Psoas muscle (tissue), 8 donors: Measurements from ENCODE around the gene NDST1. TPM values are rescaled to one million over a fixed set of nuclear protein-coding genes. Genes with fewer than 3 reads are reported as not detected.

Experiments used
- ATAC-seq, 4 donors: fragments of 200-7000 bp; cut with Tn5 transposase; one replicate each; pipeline ENCODE4 v1.9.1; 2020; ENCODE audit warnings: moderate library complexity in 3 of 4, mild to moderate bottlenecking in 2 of 4
- DNase-seq, 2 donors: peaks; one replicate each; pipeline ENCODE4 v3.0.0-alpha.2; 2020
- H3K27ac ChIP-seq: fragments of 200-600 bp; one replicate; pipeline ENCODE4 v1.8.0; 2022
- H3K27me3 ChIP-seq, 3 donors: fragments of 200-600 bp in 1 of 3; one replicate each; pipeline versions ENCODE4 v1.6.1 to v1.8.0; 2013 to 2022; ENCODE audit warnings: low read length in 2 of 3, mild to moderate bottlenecking in 2 of 3, moderate library complexity in 1 of 3; ENCODE audit not compliant: insufficient read depth in 3 of 3
- H3K36me3 ChIP-seq, 2 donors: fragments of 200-600 bp in 1 of 2; one replicate each; pipeline versions ENCODE4 v1.6.1 to v1.8.0; 2013 to 2022; ENCODE audit warnings: low read depth in 1 of 2, mild to moderate bottlenecking in 1 of 2, moderate library complexity in 1 of 2; ENCODE audit not compliant: insufficient read depth in 1 of 2
- H3K4me1 ChIP-seq: fragments of 200-600 bp; one replicate; pipeline ENCODE4 v1.8.0; 2022
- H3K4me3 ChIP-seq: fragments of 200-600 bp; one replicate; pipeline ENCODE4 v1.8.0; 2022; ENCODE audit warnings: mild to moderate bottlenecking
- H3K9me3 ChIP-seq: fragments of 200-600 bp; one replicate; pipeline ENCODE4 v1.8.0; 2022
- WGBS, 3 donors: extraction: QIAGEN DNeasy Blood & Tissue Kit; methylation state at CpG; one replicate each; pipeline versions ENCODE4 v1.1.6 to v1.1.7; 2013; 5-methylcytosine and 5-hydroxymethylcytosine counted together
- intact Hi-C, 2 donors: fragments of 100-400 bp; cut with DNase I; formaldehyde crosslinking; loops; one replicate each; pipeline versions ENCODE4 v1.11.0 to v1.14.2; 2022
- polyA plus RNA-seq, 3 donors: library from polyadenylated mRNA; stranded (reverse); fragments of 200-250 nt; gene quantifications; one replicate each; pipeline ENCODE4 v1.2.3, GENCODE V29; 2013
- total RNA-seq, 4 donors: library from RNA; stranded (reverse); fragmentation: NEBNext Ultra II Directional in 2 of 4; extraction: Animal tissue kit (Norgen Biotek cat#: 25700) in 2 of 4; gene quantifications; one replicate each; pipeline versions ENCODE4 v1.2.1 to v1.2.4, GENCODE V29; 2021 to 2023
- TF ChIP-seq, protein P1 (sequence below): fragments of 200-600 bp; IDR thresholded peaks from one replicate; pipeline ENCODE4 v1.8.0; 2022; ENCODE audit warnings: antibody characterized with exemption
- donor health status: healthy with polysubstance abuse.
- donor health status: DM: no; HTN: no; CAD: no; lungs with moderate emphysema.
- donor health status: Bipolar disorder and iron deficiency.
- donor health status: healthy.
- donor health status: DM: yes; HTN: yes; CAD: no.
- donor health status: DM: no; HTN: no; CAD: no.
- donor health status: DM: no; HTN: no; CAD: no.
- donor health status: DM: yes; HTN: yes; CAD: no.

NDST1 gene
- total and polyA plus RNA-seq, 7 donors, result 11.0 to 40.2 (median 30.1) TPM

DNA sequence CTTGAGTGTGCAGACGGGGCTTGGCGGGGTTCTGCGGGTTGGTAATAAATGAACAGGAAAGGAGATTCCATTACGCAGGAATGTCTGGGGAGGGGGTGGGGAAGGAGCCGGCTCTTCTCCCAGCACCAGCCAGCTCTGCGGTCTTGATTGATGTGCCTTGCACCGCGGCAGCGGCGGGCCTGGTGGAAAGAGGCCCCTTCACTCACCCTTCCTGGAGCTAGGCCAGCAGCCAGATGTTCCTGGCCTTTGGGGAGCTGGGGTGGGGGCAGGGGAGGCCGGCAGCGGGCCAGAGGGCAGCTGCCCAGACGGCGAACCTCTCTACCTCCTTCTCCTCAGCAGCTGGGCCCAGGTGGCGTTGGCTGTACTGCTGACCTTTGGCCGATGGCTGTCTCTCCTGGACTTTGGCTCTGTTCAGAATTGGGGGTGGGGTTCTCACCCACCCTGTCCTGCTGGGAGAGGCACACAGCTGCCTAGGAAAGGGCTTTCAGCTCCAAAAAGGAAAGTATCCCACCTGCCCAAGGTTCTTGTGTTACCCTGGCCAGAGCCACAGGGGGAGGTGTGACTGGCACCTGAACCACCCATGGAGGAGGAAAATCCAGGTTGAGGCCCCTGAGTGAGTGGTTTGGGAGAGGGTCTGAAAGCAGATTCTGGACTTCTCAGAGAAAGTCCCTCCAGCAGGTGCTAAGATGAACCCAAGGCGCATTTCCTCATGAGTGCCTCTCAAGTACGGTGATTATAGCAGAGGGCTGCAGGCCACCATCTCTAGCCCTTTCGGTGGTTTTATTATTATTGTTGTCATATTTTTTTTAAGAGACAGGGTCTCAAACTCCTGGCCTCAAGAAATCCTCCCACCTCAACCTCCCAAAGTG is 74.5 kb downstream of the NDST1 start:
- Histone ChIP-seq H3K27ac (no peak overlapping the region), H3K4me3 (no peak overlapping the region), H3K9me3 (no peaks in the 10 kb centered on the region), H3K36me3 (no peaks in the 10 kb centered on the region), H3K4me1 (peaks cover 10% of the 10 kb centered on the region), H3K27me3 (peaks cover 0 to 3% (median 0%) of the 10 kb centered on the region in 3 donors)
- DNase-seq (no peak), ATAC-seq (no peak)
- TF ChIP-seq, protein P1, sequence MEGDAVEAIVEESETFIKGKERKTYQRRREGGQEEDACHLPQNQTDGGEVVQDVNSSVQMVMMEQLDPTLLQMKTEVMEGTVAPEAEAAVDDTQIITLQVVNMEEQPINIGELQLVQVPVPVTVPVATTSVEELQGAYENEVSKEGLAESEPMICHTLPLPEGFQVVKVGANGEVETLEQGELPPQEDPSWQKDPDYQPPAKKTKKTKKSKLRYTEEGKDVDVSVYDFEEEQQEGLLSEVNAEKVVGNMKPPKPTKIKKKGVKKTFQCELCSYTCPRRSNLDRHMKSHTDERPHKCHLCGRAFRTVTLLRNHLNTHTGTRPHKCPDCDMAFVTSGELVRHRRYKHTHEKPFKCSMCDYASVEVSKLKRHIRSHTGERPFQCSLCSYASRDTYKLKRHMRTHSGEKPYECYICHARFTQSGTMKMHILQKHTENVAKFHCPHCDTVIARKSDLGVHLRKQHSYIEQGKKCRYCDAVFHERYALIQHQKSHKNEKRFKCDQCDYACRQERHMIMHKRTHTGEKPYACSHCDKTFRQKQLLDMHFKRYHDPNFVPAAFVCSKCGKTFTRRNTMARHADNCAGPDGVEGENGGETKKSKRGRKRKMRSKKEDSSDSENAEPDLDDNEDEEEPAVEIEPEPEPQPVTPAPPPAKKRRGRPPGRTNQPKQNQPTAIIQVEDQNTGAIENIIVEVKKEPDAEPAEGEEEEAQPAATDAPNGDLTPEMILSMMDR, result no peak
- 41 to 50% (median 41%) methylated on average over 19 of the region's 19 CpGs for WGBS, 3 donors
- intact Hi-C loops, result no loop called here

DNA sequence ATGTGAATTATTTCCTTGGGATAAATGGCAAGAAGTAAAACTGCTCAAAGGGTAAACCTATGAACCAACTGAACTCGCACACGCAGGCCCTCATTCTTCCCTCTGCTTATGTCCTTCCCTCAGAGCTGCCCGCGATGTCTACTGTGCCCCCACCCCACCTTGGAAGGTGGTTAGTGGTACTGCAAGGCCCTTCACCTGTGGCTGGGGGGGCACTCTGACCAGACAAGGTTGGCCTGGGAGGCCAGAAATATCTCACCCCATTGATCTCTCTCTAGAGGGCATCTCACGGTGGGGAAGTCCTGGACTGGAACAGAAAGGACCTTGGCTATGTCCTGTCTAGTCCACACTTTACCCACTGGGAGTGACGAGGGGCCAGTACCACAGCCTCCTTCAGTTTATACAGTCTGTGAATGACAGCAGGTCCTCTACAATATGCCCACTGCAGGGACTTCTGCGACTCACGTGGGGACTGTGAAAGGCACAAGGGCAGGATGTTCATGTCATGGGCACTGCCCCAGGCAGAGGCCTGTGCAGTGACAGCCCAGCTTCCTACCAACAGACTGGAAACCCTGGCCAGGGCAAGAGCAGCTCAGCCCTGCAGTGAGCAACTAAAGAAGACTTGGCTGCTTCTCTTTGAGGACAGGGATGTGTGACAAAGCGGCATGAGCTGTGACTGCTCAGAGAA is 75.8 kb downstream of the NDST1 start:
- TF ChIP-seq, protein P1, result no peak
- peaks cover 0 to 3% (median 0%) of the 10 kb centered on the region in 3 donors for H3K27me3 ChIP-seq
- ATAC-seq, result peak in 3 of 4 donors; percentile 16 to 47 (median 41)
- 62 to 77% (median 71%) methylated on average over 9 of the region's 9 CpGs for WGBS, 3 donors
- intact Hi-C loops, result no loop called here
- no peak overlapping the region for H3K4me3 ChIP-seq
- H3K27ac ChIP-seq, result no peak overlapping the region
- no peaks in the 10 kb centered on the region for H3K36me3 ChIP-seq
- no peaks in the 10 kb centered on the region for H3K9me3 ChIP-seq
- peaks cover 10% of the 10 kb centered on the region for H3K4me1 ChIP-seq
- no peak for DNase-seq

- DNase-seq (no peak), ATAC-seq (no peak)
- TF ChIP-seq, protein P1, result no peak
- intact Hi-C loops, result loop anchor here in 1 of 2 donors (5.0 kb wide), 1 partner anchor 68 kb away; no protein-coding TSS in a partner anchor
- peaks cover 16% of the 10 kb centered on the region for H3K4me1 ChIP-seq
- peaks cover 0 to 3% (median 0%) of the 10 kb centered on the region in 3 donors for H3K27me3 ChIP-seq
- 87 to 91% (median 90%) methylated on average over 12 of the region's 12 CpGs for WGBS, 3 donors
- no peak overlapping the region for H3K4me3 ChIP-seq
- no peaks in the 10 kb centered on the region for H3K36me3 ChIP-seq
- peak overlapping the region; percentile 86 for H3K27ac ChIP-seq
- no peaks in the 10 kb centered on the region for H3K9me3 ChIP-seq
These were observed 76.8 kb downstream of the NDST1 start for GRCh38 chr5:150584556-150585335.

GRCh38 chr5:150585781-150586341 is 77.9 kb downstream of the NDST1 start:
- Histone ChIP-seq H3K4me1 (peaks cover 24% of the 10 kb centered on the region), H3K27ac (peak overlapping the region; percentile 86), H3K27me3 (peaks cover 0 to 3% (median 0%) of the 10 kb centered on the region in 3 donors), H3K36me3 (no peaks in the 10 kb centered on the region), H3K9me3 (no peaks in the 10 kb centered on the region), H3K4me3 (peak overlapping the region; percentile 45)
- WGBS, 3 donors, result 27 to 40% (median 28%) methylated on average over 8 to 9 of the region's 9 CpGs
- DNase-seq, result peak in 1 of 2 donors; percentile 68
- ATAC-seq, result peak; percentile 55 to 82 (median 60)
- TF ChIP-seq, protein P1, result no peak
- intact Hi-C loops, result loop anchor here in 1 of 2 donors (5.0 kb wide), 1 partner anchor 66 kb away; no protein-coding TSS in a partner anchor
